ENCODE measurements around the gene DPH2.

DPH2 gene

DNA sequence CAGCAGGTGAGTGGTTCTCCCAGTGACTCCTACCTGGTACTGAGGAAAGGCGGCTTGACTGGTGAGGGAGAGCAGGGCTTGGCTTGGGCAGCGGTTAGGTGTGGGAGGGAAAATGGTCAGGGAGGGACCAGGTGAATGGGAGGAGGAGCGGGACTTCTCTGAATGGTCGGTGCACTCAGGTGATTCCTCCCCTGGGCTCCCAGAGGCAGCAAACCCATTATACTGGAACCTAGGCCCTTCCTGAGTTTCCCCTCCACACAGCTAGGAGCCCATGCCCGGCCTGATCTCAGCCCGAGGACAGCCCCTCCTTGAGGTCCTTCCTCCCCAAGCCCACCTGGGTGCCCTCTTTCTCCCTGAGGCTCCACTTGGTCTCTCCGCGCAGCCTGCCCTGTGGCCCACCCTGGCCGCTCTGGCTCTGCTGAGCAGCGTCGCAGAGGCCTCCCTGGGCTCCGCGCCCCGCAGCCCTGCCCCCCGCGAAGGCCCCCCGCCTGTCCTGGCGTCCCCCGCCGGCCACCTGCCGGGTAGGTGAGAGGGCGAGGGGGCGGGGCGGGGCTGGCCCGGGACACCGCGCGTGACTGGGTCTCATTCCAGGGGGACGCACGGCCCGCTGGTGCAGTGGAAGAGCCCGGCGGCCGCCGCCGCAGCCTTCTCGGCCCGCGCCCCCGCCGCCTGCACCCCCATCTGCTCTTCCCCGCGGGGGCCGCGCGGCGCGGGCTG is 33.9 kb upstream of the DPH2 start:
- Histone ChIP-seq H3K79me2 (ENCODE audit: low read length) (no peaks in the 10 kb centered on the region), H4K20me1 (ENCODE audit: insufficient read depth, low read length) (no peaks in the 10 kb centered on the region), H3K4me2 (ENCODE audit: low read length) (no peak overlapping the region), H3K36me3 (replicated peaks; ENCODE audit: low read depth, low read length) (no peaks in the 10 kb centered on the region), H2AFZ (ENCODE audit: low read depth, low read length) (no peak overlapping the region), H3K27ac (ENCODE audit: low read length) (no peak overlapping the region), H3K9me3 (ENCODE audit: insufficient read depth, low read length) (no peaks in the 10 kb centered on the region), H3K9ac (ENCODE audit: low read length) (no peak overlapping the region), H3K4me3 (ENCODE audit: low read length) (no peak overlapping the region), H3K27me3 (ENCODE audit: low read depth, low read length) (no peaks in the 10 kb centered on the region), H3K4me1 (ENCODE audit: low read length) (no peaks in the 10 kb centered on the region)
- TF ChIP-seq, protein P1, sequence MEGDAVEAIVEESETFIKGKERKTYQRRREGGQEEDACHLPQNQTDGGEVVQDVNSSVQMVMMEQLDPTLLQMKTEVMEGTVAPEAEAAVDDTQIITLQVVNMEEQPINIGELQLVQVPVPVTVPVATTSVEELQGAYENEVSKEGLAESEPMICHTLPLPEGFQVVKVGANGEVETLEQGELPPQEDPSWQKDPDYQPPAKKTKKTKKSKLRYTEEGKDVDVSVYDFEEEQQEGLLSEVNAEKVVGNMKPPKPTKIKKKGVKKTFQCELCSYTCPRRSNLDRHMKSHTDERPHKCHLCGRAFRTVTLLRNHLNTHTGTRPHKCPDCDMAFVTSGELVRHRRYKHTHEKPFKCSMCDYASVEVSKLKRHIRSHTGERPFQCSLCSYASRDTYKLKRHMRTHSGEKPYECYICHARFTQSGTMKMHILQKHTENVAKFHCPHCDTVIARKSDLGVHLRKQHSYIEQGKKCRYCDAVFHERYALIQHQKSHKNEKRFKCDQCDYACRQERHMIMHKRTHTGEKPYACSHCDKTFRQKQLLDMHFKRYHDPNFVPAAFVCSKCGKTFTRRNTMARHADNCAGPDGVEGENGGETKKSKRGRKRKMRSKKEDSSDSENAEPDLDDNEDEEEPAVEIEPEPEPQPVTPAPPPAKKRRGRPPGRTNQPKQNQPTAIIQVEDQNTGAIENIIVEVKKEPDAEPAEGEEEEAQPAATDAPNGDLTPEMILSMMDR (IDR thresholded peaks at IDR 0.05; ENCODE audit: low read depth, low read length) = no peak
- TF ChIP-seq EZH2phosphoT487 (IDR thresholded peaks at IDR 0.05; ENCODE audit: low read depth) = no peak

DNA sequence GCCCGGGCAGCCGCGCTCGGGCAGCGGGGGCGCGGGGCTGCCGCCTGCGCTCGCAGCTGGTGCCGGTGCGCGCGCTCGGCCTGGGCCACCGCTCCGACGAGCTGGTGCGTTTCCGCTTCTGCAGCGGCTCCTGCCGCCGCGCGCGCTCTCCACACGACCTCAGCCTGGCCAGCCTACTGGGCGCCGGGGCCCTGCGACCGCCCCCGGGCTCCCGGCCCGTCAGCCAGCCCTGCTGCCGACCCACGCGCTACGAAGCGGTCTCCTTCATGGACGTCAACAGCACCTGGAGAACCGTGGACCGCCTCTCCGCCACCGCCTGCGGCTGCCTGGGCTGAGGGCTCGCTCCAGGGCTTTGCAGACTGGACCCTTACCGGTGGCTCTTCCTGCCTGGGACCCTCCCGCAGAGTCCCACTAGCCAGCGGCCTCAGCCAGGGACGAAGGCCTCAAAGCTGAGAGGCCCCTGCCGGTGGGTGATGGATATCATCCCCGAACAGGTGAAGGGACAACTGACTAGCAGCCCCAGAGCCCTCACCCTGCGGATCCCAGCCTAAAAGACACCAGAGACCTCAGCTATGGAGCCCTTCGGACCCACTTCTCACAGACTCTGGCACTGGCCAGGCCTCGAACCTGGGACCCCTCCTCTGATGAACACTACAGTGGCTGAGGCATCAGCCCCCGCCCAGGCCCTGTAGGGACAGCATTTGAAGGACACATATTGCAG is 33.2 kb upstream of the DPH2 start:
- H3K4me3 ChIP-seq (ENCODE audit: low read length) = no peak overlapping the region
- no peak overlapping the region for H3K27ac ChIP-seq (ENCODE audit: low read length)
- no peaks in the 10 kb centered on the region for H3K79me2 ChIP-seq (ENCODE audit: low read length)
- no peaks in the 10 kb centered on the region for H3K36me3 ChIP-seq (replicated peaks; ENCODE audit: low read depth, low read length)
- H3K9ac ChIP-seq (ENCODE audit: low read length) = no peak overlapping the region
- no peak overlapping the region for H2AFZ ChIP-seq (ENCODE audit: low read depth, low read length)
- H3K9me3 ChIP-seq (ENCODE audit: insufficient read depth, low read length) = no peaks in the 10 kb centered on the region
- no peaks in the 10 kb centered on the region for H3K27me3 ChIP-seq (ENCODE audit: low read depth, low read length)
- H4K20me1 ChIP-seq (ENCODE audit: insufficient read depth, low read length) = no peaks in the 10 kb centered on the region
- H3K4me2 ChIP-seq (ENCODE audit: low read length) = no peak overlapping the region
- no peaks in the 10 kb centered on the region for H3K4me1 ChIP-seq (ENCODE audit: low read length)
- no peak for TF ChIP-seq EZH2phosphoT487 (IDR thresholded peaks at IDR 0.05; ENCODE audit: low read depth)
- TF ChIP-seq, protein P1 (IDR thresholded peaks at IDR 0.05; ENCODE audit: low read depth, low read length) = no peak

DNA sequence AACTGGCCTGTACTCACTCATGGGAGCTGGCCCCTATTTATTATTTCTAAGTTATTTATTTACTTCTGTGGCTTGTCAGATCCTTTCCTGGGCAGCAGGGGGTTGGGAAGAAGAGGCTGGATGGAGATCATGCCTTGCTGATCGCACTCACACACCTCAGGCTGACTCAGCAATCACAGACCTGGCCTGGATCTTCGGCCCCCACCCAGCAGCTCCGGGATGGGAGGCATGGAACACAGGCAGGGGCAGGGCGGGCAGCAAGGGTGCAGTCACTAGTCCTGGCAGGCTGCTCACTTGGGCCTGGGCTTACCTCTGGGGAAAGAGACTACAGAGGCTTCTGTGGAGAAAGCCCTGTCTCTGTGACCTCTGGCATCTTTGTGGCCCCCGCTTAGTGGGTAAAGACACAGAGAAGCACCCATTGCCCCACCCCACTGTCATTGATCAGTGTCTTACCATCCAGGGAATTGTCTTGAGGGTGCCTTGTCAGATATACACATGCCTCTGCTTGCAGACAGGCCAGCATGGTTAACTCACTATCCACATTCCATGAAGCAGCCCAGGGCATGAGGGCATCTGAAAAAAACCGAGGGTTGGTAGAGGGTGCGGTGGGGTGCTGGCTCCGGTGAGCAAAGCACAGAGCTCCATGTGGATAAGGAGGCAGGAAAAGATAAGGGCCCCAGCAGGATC is 32.5 kb upstream of the DPH2 start:
- H4K20me1 ChIP-seq (ENCODE audit: insufficient read depth, low read length) = no peaks in the 10 kb centered on the region
- H3K4me1 ChIP-seq (ENCODE audit: low read length) = no peaks in the 10 kb centered on the region
- H3K36me3 ChIP-seq (replicated peaks; ENCODE audit: low read depth, low read length) = no peaks in the 10 kb centered on the region
- no peak overlapping the region for H2AFZ ChIP-seq (ENCODE audit: low read depth, low read length)
- TF ChIP-seq EZH2phosphoT487 (IDR thresholded peaks at IDR 0.05; ENCODE audit: low read depth) = no peak
- TF ChIP-seq, protein P1 (IDR thresholded peaks at IDR 0.05; ENCODE audit: low read depth, low read length) = no peak
- no peak overlapping the region for H3K9ac ChIP-seq (ENCODE audit: low read length)
- no peak overlapping the region for H3K4me3 ChIP-seq (ENCODE audit: low read length)
- H3K4me2 ChIP-seq (ENCODE audit: low read length) = no peak overlapping the region
- no peaks in the 10 kb centered on the region for H3K79me2 ChIP-seq (ENCODE audit: low read length)
- H3K27ac ChIP-seq (ENCODE audit: low read length) = no peak overlapping the region
- H3K9me3 ChIP-seq (ENCODE audit: insufficient read depth, low read length) = no peaks in the 10 kb centered on the region
- H3K27me3 ChIP-seq (ENCODE audit: low read depth, low read length) = no peaks in the 10 kb centered on the region

DNA sequence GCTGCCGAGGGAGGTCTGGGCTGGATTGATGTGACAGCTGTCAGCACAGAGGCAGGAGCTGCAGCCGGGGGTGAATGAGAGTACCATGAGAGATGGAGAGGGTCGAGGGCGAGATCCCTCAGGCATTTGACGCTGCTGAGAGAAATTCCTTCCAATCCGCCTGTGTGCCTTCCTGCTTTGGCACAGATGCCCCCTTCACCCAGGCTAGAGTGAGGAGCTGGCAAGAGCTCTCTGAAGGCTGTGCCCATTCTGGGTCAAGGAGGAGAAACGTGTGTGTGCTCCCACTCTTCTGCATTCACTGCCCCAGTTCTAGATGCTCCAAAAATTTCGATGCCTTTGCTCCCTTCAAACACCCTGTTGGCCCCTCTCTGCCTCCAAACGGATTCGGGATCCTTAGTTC is 31.4 kb upstream of the DPH2 start:
- no peak overlapping the region for H3K4me2 ChIP-seq (ENCODE audit: low read length)
- no peaks in the 10 kb centered on the region for H3K27me3 ChIP-seq (ENCODE audit: low read depth, low read length)
- no peaks in the 10 kb centered on the region for H3K79me2 ChIP-seq (ENCODE audit: low read length)
- no peaks in the 10 kb centered on the region for H3K4me1 ChIP-seq (ENCODE audit: low read length)
- H3K27ac ChIP-seq (ENCODE audit: low read length) = no peak overlapping the region
- no peaks in the 10 kb centered on the region for H4K20me1 ChIP-seq (ENCODE audit: insufficient read depth, low read length)
- H2AFZ ChIP-seq (ENCODE audit: low read depth, low read length) = no peak overlapping the region
- no peak overlapping the region for H3K4me3 ChIP-seq (ENCODE audit: low read length)
- H3K9ac ChIP-seq (ENCODE audit: low read length) = no peak overlapping the region
- no peaks in the 10 kb centered on the region for H3K9me3 ChIP-seq (ENCODE audit: insufficient read depth, low read length)
- H3K36me3 ChIP-seq (replicated peaks; ENCODE audit: low read depth, low read length) = no peaks in the 10 kb centered on the region
- TF ChIP-seq EZH2phosphoT487 (IDR thresholded peaks at IDR 0.05; ENCODE audit: low read depth) = no peak
- TF ChIP-seq, protein P1 (IDR thresholded peaks at IDR 0.05; ENCODE audit: low read depth, low read length) = no peak
